ENCODE results near the gene ZNF473.

Gene ZNF473

DNA sequence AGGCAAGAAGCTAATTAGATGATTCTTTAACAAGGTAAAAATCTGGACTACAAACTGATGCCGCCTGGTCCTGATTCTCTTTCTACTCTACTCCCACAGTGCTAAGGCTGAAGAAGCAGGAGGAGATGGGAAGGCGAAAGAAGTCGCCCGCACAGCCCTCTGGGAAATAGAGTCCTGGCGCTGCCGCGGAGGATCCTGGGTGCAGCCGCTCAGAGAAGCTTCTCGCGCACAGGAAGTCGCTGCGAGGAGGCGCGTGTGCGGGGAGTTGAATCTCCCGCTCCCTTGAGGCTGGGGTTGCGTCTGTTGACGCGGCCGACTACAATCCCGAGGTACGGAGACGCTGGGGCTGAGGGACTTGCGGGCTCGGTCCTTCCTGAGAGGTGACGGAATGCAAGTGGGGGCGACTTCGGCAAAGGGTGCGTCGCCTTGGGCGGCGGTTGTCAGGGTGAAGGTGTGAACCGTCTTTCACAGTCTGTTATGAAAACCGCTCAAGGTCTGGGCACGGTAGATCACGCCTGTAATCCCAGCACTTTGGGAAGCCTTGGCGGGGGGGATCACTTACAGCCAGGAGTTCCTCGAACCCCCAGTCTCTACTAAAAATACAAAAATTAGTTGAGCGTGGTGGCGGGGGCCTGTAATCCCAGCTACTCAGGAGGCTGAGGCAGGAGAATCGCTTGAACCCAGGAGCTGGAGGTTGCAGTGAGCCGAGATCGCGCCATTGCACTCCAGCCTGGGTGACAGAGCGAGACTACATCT, at the start of gene ZNF473:
ZNF473 (plus strand) TSS at position 212 of the 756 bp plus-strand sequence. CDS start 5,078 bp downstream, outside the sequence.
- peak; percentile 94 for DNase-seq

DNA sequence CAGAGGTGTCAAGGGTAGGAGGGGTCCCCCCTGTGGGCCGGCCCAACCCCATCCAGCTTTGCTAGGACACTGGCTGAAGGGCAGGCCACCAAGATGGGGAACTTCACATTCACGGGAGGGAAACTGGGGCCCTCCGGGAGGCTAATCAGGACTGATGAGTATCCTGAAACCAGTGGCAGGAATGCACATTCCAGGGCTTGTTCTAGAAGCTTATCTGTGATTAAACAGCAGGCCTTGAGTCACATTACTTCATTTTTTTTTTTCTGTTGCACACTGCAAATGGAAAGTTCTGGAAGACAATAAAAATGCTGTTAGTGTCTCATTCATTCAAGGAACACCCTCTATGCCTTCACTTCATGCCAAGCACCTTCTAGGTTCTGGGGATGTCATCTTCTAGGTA, 49.3 kb upstream of the ZNF473 start:
- no peak for DNase-seq

DNA sequence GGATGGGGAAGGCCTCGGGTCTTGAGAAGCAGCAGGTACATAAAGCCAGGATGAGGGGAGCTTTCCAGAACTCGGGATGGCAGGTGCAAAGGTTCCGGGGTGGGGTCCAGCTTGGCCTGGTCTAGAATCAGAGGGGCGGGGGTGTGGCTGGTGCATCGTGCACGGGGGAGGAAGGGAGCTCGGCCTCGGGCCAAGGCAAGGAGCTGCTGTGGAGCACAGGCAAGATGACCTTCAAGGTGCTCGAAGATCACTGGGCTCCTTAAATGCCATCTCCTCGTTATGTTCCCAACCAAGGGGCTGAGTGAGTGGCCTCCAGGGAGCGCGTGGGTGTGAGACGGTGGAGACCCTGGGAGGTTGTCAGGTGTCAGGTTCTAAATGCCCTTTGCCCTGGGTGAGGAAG, 48.7 kb upstream of the ZNF473 start:
- DNase-seq, result no peak

DNA sequence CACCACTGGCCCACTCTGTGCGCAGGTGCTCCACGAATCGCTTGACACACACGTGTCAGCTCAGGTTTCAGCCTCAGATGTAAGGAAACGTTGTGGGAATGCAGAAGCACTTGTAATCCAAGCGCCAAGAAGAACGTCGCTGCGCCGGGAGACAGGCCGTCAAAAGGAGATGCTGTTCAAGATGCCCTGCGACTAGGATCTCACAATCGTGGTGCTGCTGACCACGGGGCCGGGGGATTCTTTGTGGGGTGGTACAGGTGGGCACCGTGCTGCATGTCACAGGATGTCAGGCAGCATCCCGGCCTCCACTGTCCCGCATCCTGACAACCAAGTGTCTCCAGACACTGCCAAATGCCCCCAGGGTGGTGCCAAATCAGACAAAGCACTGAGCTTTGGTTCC, 47.9 kb upstream of the ZNF473 start:
- no peak for DNase-seq

DNA sequence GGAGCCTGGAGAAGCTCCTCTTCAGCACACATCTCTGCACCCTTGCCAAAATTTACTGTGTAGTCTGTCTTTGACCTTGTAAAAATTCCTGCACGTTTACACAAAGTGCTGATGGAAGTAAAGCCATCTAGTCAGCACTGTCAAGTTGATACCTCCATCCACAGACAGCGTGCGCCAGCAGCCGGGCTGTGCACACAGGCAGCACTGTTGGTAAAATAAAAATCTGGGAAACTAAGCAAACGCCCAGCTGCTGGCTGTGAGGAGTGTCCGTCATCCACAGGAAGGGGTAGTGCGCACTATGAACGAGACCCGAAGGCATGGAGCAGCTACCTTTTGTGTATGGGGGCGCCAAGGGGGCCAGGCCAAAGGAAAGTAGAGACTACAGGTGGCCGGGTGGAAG, 47.5 kb upstream of the ZNF473 start:
- DNase-seq, result no peak

DNA sequence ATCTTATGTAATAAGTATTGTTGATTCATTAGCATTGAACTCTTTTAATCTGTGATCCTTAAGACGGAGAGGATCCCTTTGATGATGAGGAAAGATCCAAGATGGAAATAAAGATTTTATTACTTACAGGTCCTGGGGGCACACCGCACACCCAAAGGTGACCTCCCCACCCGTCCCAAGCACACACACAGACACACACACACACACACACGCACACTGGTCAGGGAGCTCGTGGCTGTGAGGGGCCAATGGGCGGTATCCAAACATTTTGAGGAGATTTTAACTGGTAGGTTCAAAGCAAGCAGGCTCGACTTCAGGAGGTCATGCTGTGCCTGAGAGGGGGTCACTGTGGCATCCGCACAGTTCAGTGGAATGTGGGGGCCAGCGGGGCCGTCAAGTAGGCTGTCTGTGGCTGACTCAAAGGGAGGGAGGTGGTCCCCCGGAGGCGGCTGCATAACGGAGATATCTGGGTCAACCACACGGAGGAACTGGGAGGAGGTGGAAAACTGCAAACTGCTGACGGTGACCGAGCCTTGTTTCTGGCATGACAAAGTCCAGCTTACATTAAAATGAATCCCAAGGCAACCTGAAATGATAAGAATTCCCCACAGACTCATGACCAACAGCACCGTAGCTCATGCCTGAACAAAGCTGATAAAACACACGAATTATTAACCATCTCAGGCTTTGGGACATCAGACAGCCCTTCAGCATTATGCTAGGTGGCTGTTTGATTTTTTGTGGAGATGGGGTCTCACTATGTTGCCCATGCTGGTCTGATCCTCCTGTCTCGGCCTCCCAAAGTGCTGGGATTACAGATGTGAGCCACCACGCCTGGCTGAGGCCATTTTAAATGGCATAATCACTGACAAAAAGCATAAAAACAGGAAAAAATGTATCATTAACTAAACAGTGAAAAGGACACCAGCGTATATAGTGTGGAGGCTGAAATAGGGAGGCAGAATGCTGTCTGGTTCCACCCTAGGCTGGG, 43.9 kb upstream of the ZNF473 start:
- no peak for DNase-seq

DNA sequence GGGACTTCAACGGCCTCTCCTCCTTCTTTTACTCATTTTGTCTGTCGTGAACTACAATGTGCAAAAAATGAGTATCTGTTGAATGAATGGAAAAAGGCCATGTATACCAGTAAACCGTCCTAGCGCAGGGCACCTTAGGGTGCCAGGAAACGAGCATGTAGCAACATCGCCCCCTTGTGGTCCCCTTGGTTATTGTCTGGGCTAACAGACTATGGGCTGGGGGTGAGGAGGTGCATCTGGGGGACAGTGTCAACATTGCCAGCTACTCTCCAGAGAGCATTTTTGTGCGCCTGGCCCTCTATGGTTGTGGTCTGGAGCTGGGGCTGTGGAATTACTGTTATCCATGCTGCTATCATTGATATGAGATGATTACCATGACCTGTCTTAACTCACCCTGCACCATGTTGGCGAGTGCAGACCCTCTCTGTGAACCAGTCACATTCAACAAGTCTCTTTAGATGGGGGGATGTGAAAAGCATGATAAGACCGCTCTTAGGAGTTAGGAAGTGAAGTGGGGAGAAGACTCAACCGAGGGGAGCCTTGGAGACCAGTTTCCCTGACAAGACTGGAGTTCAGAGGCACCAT, 42.1 kb upstream of the ZNF473 start:
- peak; percentile 72 for DNase-seq

DNA sequence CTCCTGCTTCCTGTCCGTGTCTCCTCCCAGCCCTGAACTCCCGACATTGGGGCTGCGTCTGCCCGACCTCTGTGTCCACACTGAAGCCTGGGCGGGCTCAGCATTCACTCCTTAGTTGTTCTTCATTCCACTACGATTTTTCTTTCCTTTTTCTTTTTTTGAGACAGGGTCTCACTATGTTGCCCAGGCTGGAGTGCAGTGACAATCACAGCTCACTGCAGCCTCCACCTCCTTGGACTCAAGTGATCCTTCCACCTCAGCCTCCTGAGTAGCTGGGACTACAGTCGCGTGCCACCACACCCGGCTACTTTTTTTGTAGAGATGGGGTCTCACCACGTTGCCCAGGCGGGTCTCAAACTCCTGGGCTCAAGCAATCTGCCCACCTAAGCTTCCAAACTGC, 41.3 kb upstream of the ZNF473 start:
- DNase-seq, result no peak

DNA sequence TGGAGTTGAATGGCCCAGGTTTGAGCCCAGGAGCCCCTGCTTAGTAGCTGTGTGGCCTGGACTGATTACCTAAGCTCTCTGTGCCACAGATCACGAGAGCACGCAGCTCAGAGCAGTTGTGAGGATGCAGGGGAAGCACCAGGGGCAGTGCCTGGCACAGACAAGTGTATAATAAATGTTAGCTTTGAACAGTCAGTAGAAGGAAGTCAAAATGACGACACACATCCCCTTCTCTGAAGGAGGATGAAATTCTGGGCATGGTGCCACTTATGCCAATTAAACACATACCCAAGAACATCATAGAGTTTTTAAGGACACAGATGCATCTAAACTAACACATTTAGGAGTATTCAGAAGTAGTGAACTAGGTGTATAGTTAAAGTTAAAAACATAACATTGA, 39.9 kb upstream of the ZNF473 start:
- no peak for DNase-seq

DNA sequence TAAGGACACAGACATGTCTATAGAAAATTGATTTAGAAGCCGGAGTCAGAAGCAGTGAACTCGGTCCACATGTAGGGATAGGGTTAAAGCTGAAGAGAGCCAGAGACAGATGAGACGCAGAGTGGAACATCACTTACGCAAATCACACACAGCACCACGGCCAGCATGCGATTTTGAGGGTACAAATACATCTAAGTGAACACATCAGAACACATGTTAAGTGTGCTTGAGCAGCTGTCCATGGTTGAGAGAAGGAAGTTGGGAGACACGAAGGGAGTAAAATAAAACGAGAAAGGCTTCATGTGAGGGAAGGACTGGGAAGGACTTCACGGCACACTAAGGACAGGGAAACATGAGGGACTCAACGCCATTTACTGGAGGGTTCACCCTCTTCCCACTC, 39.5 kb upstream of the ZNF473 start:
- no peak for DNase-seq

DNA sequence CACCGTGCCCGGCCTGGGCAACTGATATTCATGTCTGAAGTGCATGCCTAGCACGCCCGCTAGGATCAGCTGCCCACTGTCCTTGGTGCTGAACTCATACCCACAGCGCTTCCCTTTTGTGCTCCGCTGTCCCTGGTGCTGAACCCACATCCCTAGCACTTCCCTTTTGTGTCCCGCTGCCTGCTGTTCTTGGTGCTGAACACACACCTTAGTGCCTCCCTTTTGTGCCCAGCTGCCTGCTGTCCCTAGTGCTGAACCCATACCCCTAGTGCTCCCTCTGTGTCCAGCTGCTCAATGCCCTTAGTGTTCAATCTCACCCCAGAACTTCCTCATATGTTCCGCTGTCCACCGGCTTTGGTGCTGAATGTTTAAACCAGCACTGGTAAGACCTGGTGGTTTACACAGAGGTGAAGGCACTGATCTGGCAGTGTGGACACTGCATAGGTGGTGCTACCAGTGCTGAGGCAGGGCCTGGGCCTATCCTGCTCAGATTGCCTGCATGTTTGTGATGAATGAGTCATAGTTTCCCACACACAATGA, 38.6 kb upstream of the ZNF473 start:
- DNase-seq, result peak; percentile 72

DNA sequence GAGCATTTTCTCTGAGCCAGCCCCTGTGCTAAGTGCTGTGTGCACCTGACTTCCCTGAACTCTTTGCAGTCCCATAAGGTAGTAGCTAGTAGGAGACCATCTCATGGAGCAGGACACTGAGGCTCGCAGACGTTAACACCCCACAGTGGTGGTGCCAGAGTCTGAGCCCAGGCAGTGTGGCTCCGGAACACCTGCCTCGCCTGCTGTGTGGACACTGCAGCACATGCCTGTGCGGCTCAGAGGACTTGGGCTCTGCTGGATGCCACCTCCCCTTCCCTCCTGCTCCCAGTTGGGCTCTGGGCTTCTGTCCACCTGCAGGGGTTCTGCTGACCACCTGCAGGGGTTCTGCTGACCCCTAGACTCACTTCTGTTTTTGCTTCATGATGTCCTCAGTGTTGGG, 37.8 kb upstream of the ZNF473 start:
- DNase-seq, result no peak

DNA sequence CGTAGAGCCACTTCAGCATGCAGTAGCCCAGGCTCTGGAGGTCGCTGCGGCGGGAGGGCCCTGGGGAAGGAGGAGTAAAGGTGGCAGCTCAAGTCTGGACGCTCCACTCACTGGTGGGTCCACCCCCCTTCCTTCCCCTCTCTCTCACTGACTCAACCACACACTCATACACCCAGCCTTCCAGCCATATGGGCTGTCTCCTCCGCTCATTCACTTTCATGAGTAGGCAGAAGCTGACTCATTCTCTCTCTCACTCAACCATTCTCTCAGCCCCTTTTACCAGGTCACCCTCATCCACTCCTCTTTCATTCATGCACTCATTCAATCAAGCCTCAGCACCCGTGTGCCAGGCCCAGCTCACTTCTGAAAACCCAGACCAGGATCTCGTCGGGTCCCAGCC, 37.4 kb upstream of the ZNF473 start:
- DNase-seq, result no peak

DNA sequence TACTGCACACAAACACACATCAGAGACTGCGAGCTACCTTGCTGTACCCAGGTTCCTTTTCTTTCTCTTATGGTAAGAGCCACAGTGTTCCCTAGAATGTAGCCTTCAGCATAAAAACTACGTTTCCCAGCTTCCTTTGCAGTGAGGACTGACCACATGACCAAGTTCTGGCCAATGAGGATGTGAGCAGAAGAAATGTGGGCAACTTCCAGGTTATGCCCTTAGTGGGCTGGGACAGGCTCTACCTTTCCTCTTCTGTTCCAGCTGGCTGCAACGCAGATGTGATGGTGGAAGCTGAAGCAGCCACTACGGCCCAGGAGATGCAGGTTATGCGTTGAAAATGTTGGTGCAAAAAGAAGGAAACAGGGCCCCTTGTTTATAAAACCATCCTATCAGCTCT, 28.1 kb upstream of the ZNF473 start:
- DNase-seq, result peak; percentile 5

DNA sequence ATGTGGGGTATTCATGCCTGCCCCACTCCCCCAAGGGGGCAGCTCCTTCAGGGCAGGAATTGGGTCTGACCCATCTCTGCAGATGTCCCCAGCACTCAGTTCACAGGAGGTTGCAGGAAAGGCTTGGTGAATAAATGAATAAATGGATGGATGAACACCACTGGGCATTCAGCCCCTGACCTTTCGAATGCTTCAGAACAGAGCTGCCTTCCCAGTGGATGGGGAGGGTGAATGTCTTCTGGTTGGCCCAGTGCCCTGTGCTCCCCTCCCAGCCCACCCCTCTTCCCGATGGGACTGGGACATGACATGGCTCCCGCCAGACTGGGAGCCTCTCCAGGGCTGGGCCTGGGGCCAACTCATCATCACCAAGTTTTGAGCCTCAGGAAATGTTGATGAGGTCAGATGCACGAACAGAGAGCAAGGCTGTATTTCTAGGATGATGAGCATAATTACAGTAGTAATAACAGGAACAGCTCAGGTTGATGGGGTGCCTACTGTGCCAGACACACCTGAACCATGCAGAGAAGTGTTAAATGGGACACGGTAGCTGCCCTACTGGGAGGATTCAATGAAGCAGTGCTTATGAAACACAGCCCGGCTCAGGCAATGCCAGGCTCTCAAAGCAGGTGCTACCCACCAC, 26.3 kb upstream of the ZNF473 start:
- no peak for DNase-seq

DNA sequence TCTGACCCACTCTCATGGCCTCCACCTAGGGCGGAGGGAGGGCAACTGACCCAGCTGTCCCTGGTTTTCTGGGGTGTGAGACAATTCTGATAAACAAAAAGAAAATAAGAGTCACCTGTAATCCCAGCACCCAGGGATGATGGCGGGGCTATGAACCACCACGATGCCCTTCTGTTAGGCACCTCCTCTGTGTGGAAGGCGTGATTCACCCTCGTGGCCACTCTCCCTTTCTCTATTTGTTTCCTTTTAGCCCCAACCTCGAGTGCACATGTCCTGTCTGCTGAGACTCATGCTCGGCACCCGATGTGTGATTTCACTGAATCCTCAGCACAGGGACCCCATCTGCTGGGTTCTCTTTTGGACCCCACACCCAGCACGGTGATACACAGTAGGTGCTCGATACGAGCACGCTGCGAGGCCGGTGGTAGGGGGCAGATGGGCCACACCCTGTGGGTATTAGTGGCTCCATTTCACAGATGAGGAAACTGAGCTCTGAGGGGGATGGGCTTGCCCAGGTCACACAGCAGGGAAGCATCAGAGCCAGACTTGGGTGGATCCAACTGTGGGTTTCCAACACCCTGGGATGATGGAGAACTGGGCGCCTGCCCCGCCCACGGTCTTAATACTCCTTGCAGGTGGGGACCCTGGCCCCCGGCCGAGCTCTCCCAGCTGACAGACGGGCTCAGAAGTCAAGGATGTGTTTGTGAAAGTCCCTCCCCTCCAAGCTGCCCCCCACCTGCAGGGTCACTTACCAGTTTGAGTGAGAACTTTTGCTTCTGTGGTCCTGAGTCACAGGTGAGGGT, 25.6 kb upstream of the ZNF473 start:
- no peak for DNase-seq

DNA sequence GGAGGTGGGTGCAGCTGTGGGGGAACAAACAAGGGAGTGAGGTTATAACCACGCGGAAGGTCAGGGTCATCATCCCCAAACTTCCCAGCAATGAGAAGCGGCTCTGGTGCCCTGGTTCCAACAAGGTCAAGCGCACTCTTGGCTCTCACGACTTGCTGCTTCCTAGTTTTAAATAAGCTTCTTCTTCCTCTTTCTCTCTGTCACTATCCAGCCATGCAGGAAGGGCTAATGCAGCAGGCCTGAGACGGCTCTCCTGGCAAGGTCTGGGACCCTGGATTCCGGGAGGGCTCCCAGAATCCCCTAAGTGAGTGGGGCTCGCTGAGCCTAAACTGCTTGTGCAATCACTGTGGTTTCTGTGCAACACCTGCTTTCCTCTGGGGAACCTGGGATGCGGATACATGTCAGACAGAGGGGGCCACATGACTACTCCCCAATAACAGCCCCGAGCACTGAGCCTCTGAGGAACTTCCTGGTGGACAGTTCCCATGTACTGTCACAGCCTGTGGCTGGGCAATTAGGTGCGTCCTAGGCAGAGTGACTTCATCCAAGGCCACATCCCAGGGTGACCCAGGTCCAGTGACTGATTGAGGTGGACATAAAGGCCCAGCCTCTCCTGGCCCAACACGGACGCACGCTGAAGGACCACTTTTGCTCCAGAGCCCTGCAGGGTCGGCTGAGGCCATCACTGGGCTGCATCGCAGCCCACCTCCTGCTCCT, 24.8 kb upstream of the ZNF473 start:
- no peak for DNase-seq

DNA sequence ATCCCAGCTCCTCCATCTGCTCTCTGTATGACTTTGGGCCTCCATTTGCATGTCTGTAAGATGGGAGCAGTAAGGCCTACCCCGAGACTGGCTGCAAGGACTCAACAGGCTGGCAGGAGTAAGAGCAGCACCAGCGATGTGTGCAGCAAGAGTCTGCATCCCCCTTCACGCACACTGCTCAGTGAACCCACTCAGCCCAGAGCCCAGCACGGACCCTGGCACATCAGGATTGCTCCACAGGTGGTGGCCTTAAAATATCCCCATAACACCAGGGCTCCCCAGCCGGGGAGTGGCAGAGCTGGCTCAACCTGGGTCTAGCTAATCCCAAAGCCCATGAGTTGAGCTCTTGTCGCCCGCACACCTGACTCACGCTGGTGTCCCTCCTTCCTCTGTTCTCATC, 24.0 kb upstream of the ZNF473 start:
- no peak for DNase-seq

DNA sequence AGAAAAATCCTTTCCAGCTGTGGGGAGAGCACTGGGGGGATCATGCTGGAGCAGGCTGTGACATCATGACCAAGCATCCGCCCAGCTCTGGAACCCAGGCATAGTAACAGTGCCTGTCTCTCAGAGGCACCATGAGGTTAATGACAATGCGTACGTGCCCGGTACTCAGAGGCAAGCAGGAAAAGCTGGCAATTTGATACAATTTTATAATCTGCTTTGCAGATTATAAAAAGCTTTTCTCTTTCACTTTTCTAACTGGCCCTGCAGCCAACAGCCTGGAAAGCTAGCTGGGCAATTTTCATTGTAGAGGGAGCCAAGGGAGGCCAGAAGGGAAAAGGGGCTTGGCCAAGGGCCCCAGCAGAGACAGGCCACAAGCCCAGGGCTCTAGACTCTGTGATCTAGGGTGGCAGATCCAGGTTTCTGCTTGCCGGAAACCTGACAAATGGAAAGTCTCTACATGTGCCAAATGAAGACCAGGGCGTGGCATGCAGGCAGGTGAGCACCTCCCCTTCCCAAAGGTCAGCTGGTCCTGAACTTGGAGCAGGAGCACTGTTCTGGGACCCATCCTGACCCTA, 23.3 kb upstream of the ZNF473 start:
- DNase-seq, result no peak

DNA sequence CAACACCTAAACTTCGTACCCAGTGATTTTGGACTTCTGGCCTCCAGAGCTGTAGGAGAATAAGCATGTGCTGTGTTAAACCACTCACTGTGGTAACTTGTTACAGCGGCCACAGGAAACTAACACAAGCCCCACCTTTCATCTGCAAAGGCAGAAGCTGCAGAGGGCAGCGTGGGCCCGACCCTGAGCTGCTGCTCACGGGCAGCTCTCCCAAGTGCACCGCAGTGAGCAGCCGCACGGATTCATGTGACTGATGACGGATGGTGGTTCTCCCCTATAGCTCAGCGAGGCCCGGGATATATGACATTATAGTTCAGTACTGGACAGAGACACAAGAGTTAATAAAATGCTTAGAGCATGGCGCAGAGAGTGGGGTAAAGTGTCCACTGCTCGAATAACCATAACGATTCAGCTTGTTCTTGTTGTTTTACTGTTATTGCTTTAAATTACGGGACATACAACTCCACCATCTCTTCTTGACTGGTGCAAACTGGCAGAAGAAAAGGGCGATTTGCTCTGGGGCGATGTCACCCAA, 22.5 kb upstream of the ZNF473 start:
- no peak for DNase-seq
